ENCODE data around the gene CCN5.

The CCN5 gene

DNA sequence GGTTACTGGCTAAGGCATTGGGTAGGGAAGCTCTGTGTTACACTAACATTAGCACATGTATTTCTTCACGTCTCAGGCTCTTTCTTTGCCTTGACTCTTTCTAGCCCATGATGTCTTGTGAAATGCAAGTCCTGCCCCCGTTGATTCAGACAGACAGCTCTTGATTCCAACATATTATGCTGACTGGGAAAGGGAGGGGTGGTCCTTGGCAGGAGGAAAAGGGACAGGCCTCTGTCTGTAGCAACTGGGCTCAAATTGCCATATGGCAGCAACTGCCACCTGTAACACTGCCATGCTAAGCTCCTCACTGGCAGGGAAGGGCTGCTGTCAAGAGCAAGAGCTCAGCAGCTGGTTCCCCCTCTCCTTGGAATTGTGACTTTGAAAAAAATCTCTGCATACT lies 24.8 kb downstream of the CCN5 start:
- no peak for DNase-seq

DNA sequence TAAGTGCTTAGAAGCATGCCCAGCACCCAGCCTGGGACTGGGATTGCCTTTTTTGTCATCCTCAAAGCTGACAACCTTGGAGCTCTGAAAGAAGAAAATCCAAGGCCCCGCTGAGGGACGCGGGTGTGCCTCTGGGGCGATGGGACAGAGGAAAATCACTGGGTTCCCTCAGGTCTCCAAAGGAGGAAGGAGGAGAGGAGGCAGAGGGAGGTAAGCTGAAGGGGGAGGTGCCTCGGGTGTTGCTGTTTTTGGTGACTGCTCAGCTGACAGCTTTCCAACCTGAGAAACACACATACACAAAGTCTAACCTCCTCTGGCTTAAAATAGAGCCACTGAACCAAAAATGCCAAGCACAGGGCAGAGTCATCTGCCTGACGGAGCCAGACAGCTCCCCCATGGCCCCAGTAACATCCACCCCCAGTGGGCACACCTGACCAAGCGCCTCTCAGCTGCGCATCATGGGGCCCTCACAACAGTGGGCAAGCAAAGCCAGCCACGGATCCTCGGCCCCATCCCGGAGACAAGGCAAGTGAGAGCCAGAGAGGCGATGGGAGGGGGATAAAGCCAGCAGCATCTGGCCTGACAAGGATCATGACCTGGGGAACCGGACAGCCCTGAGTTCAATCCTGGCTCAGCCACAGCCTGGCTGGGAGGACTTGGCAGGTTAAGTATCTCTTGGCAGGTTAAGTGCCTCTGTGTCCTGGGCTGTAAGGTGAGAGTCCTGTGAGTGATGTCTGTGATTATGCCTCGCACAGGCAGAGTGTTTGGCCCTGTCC lies 27.3 kb downstream of the CCN5 start:
- DNase-seq, result no peak

DNA sequence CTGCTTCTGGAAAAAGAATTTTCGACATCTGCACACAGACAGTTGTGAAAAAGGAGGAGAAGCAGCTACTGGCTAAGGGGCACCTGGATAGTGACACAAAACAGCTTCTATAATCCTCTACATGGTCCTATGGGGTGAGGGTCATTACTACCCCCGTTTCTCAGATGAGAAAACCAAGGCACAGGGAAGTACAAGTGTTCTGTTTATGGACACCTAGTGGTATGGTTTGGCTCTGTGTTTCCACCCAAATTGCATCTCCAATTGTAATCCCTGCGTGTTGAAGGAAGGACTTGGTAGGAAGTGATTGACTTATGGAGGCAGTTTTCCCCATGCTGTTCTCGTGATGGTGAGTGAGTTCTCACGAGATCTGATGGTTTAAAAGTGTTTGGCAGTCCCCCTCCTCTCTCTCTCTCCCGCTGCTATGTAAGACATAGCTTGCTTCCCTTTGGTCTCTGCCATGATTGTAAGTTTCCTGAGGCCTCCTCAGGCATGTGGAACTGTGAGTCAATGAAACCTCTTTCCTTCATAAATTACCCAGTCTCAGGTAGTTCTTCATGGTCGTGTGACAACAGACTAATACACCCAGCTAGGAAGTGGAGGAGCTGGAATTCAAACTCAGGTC lies 28.0 kb downstream of the CCN5 start:
- DNase-seq, result no peak

DNA sequence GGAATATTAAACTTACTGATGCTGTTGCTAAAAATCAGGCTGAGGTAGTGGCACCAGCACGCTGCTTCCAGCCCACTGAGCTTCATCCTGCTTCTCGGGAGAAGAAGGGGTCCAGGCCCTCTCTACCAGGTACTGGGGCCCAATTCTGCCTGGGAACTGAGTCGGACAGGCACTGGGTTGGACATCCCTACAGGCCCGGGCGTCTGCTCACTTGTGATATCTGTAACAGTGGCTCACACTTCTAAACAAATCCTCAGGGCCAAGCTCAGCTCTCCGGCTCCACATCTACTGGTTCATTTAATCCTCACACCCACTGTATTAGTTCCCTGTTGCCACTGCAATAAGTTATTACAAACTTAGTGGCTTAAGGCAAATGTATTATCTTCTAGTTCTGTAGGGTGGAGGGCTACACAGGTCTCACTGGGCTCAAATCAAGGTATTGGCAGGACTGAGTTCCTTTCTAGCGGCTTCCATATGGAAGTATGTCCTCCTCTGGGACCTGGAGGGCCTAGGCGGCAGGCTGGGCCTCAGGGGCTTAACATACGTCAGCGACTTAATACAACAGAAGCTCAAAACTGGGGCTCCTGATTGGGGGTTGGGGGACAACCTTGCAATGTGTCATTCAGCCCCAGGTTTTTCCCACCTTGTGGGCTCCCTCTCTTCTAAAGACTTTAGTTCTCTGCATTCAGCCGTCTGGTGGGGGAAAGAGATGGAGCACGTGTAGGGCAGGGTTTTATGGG lies 28.9 kb downstream of the CCN5 start:
- no peak for DNase-seq

DNA sequence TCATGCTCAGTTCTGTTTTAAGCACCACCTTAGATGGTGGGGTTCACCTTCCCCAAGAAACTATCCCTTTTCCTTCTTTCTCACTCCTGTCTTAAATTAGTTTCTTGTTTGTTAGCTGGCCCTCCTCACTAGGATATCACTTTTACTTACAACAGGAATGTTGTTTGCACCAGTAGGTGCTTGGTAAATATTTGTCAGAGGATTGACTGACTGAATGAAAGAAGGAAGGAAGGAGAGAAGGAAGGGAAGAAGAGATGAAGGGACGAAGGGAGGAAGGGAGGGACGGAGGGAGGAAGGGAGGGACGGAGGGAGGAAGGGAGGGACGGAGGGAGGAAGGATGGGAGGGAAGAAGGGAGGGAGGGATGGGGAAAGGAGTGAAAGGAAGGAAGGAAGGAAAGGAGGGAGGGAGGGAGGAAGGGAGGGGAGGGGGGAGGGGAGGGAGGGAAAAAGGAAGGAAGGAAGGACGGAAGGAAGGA lies 30.0 kb downstream of the CCN5 start:
- DNase-seq, result no peak

DNA sequence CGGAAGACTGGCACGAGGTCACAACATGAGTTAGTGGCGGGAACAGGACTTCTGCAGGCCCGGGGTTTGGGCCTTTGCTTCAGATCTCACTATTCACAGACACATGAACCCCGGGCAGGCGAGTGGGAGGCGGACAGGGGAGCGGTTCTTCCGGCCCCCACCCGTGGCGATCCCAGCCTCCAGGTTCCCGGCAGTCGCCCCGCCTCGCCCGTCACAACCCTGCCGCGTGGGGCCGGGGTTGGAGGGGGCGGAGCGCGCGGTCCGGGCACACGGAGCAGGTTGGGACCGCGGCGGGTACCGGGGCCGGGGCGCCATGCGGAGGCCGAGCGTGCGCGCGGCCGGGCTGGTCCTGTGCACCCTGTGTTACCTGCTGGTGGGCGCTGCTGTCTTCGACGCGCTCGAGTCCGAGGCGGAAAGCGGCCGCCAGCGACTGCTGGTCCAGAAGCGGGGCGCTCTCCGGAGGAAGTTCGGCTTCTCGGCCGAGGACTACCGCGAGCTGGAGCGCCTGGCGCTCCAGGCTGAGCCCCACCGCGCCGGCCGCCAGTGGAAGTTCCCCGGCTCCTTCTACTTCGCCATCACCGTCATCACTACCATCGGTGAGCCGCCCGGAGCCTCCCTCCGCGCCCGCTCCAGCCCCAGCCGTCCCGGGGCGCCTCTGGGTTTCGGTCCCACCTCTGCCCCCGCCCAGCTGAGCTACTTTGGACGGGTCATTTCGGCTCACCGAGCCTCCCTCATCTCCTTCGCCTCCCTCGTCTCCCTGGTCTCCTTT lies 30.6 kb downstream of the CCN5 start, which contains the start of gene KCNK15:
Gene KCNK15, plus strand, starts transcription at position 268 of the 769 bp plus-strand sequence. Its CDS starts 46 bp downstream, at position 314.
- no peak for DNase-seq

DNA sequence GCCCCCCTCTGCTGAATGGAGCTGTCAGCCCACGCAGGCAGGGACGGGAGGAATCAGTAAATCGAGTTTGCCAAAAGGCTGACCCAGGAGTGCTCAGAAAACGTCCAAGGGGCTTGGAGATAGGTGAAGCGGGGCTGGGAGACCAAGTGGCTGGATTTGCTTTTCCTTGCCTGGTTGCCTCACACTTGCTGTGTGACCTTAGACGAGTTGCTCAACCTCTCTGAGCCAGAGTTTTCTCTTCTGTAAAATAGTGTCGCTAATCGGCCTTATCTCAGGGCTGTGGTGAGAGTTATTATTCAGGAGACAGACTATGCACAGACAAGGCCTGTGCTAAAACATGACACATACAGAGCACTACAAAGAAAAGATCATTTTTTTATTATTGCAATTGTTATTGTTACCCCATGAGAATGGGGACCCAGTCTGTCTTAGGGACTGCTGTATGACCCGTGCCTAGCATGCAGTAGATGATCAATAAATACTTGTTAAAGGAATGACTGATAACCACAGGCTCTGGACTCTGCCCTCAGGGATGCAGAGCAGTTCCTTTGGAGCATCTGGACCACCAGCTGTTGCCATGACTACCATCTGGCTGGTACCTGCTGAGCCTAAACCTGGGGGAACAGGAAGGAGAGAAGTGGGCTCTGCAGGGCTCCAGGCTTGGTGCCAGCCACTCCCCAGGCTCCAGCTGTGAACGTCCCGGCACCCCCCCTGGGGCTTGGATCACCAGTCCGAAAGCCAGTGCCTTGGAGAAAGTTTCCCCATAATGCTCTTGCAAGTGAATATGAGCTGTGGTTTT lies 31.4 kb downstream of the CCN5 start:
- no peak for DNase-seq

DNA sequence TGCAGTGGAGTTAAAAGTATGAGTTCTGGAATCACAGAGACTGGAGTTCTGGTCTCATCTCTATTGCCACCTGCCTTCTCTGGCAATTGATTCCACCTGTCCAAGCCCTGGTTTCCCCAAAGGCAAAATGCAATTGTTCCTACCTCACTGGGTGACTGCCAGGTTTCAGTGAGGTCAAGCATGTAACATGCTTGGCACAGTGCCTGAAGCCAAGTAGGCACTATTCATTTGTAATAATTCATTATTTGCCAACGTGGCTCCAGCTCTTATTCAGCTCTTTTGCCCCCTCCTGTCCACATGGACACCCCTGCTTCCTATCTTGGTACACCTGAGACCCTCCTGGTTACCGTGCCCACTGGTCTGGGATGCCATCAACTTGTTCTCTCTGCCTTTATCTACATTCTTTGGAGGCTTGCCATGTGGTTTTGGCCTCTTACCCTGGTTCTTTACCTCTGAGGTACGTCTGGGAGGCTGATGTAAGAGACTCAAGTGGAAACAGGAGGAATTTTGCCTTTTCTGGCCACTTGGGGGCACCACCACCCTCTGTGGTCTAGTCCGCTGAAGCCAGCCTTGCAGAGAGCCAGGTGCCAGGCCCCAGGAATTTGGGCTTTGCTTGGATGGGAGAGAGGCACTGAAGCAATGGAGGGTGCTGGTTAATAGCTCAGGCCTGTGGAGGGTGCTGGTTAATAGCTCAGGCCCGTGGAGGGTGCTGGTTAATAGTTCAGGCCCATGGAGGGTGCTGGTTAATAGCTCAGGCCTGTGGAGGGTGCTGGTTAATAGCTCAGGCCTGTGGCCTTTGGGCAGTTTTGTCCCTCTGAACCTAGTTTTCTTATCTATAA lies 32.2 kb downstream of the CCN5 start:
- peak; percentile 23 for DNase-seq

DNA sequence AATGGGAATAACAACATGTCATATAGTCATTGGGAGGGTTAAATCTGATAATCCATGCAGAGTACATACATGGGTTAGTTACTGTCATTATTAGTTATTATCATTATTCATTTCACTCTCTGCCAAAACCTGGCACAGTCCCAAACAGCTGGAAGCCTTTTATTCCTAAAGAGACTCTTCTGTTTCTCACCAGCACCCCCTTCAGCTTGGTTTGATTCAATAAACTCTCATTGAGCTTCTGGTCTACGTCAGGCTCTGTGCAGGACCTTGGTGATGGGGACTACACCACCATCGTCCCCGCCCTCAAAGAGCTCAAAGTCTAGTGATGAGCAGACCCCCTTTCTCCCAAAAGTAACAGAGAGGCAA lies 32.8 kb downstream of the CCN5 start:
- no peak for DNase-seq

DNA sequence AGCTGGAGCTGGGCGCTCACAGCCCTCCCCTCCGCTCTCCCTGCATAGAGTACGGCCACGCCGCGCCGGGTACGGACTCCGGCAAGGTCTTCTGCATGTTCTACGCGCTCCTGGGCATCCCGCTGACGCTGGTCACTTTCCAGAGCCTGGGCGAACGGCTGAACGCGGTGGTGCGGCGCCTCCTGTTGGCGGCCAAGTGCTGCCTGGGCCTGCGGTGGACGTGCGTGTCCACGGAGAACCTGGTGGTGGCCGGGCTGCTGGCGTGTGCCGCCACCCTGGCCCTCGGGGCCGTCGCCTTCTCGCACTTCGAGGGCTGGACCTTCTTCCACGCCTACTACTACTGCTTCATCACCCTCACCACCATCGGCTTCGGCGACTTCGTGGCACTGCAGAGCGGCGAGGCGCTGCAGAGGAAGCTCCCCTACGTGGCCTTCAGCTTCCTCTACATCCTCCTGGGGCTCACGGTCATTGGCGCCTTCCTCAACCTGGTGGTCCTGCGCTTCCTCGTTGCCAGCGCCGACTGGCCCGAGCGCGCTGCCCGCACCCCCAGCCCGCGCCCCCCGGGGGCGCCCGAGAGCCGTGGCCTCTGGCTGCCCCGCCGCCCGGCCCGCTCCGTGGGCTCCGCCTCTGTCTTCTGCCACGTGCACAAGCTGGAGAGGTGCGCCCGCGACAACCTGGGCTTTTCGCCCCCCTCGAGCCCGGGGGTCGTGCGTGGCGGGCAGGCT lies 35.1 kb downstream of the CCN5 start:
- DNase-seq, result no peak

DNA sequence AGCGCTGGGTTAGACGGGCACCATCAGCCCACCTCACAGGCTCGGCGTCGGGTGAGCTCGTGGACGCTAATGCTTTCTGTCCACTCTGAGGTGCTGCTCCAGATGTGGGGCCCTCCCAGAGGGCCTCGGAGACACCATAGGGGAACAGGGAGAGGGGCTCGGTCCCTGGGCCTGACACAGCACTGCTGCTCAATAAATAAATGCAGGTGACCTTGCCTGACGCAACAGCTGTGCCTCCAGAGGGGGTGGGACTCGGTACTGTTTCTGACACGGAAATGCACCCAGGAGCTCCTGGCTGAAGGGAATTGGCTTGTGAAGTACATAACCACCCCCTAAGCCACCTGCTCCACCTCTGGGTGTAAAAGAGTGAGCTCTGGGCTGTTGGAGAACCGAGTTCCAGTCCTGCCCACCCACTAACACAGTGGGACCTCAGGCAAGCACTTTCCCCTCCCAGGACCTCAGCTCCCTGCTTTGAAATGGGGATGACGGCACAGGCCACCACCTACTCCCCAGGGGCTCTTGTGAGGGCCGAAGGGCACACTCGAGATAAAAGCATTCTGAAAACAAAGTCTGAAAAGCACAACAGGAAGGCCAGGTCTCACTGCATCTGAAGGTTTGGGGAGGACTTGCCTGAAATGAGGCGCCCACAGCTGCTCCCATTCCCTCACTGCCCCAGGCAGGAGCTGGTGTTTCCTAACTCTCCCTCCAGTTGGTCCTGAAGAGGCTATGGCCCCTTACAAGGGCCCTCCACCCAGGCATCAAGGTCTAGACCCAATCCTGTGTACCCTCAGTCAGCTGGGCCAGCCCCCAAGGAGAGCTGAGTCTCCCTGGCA lies 37.1 kb downstream of the CCN5 start:
- no peak for DNase-seq

DNA sequence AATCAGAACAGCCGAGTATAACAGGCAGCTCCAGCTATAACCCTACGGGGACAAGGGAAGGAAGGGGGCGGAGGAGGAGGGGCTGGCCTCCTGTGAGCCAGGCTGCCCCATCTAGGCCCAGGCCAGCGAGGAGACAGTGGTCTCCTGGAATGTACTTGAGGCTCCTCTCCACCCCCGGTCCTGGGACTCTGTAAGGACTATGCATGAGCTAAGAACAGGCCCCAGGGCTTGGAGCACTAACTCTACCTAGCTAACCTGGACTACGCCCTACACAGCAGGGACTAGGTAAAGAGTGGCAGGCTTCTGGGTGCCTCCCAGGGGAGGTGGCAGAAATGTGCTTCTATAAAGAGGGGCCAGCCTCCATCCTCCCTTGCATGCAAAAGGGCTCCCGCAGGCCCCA lies 39.4 kb downstream of the CCN5 start:
- no peak for DNase-seq

DNA sequence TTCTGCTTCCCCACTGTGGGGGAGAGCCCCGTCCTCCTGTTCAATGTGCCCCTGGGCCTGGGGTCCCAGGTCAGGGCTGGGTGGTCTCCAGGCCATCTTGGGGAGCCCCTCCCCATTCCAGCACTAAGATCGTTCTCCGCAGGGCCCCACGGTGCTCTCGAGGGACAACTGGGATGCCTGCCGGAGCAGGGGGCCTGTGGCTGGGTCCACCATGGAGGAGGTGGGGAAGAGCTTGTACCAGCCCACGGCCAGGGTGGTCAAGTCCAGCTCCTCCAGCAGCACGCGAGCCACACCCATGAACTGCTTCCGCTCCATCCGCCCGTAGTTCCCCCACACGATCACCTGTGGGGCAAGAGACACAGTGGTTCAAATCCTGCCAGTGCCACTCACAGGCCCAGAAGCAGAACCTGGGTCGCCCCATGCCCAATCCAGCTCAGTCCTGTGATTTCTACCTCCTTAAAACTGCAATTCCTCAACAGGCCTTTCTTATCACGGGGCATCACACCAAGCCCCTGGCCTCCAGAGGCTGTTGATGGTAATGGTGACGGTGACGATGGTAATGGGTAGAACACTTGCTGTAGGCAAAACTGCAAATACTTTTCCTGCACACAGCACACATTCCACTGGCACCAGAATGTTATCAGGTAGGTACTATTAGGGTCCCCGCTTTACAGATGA lies 41.0 kb downstream of the CCN5 start:
- DNase-seq, result no peak

DNA sequence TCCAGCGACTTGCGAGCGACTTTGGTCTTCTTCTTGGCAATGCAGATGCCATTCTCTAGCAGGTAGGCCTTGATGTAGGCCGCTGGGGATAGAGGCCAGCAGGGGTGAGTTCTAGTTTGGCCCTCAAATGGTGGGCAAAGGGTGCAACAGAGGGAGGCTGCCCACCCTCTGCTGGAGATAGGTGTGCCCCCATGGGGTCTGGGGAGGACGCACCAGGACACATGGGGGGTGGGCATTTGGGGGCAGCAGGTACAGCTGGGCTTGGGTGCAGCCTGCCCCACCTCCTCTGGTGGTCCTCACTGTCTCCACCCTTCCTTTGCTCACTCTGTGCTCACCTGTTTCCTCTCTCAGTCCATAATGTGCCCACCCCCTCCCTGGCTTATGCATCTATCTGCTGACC lies 41.8 kb downstream of the CCN5 start:
- DNase-seq, result no peak

DNA sequence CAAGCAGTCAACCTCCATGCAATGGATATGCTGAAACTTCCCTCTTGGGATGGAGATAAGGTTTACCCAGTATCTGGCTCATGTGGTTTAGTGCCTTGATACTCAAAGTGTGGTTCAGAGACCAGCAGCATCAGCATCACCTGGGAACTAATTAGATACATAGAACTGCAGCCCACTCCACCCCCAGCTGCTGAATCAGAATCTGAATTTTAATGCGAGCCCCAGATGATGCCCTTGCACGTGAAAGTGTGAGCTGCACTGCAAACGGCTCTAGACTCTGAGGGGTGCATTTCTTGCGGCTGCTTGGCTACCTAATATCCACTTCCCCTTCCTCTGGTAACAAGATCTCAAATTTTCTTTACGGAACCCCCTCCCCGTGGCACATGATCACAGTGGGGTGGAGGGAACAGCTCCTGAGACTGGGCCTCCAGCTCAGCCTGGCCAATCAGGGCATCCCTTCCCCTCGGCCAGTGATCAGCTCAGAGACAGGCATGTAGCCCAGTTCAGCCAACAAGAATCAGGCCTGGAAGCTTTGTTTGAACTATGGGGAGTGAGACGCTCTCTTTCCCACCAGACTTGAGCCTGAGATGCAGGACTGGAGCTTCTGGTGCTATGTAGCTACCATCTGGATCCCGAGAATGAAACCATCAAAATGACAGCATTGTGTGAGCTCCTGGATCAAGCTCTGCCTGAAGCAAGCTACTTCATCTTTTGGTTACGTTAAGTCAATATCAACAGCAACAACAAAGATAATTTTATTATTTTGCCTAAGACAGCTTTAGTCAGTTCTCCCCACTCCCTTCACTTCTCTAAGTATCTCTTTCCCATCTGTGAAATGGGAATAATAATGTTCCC lies 43.3 kb downstream of the CCN5 start:
- DNase-seq, result no peak

DNA sequence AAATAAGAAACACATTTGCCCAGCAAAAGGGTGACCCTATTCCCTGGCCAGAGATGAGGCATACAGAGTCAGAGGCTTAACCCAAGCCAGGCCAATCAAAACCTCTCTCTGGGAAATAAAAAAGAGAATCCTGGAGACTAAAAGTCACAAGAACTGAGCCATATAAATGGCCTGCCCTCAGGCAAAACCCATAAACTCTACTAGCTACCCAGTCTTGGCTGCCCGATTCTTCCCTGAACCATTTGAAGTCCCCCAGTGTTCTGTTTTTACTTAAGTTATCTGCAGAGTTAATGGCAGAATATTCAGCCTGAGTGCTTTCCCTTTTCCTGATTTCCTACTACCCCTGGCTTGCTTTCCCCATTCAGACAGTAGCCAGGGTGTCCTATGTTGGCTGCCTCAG lies 44.4 kb downstream of the CCN5 start:
- DNase-seq, result no peak

DNA sequence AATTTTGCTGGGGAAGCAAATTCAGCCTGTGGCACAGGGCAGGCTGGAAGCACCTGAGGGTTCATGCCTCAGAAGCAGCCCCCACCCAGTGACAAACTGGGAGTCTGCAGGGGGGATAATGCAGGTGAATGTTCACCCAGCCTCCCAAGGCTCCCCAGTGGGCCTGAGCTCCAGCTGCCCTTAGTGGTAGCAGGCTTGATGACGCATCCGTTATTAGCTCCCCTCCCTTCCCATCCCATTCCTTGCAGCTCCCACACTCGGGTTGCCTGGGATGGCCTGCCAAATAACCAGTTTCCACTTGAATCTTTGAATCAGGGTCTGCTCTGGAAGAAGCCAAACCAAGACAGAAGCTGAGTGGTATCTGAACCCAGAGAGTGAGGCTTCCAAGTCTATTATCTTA lies 46.3 kb downstream of the CCN5 start:
- no peak for DNase-seq

All from CD4-positive, alpha-beta T cell treated with Interferon gamma for 1 hour (primary cell).